Epithelial cell of proximal tubule (primary cell): ENCODE results near the gene TKT. TPM values are rescaled to one million over a fixed set of nuclear protein-coding genes. Genes with fewer than 3 reads are reported as not detected.

Source experiments
- DNase-seq: peaks from one replicate; pipeline ENCODE4 v3.0.0-alpha.2; 2011; ENCODE audit warnings: low read depth
- H3K4me3 ChIP-seq: 2 replicates; pipeline ENCODE4 v1.5.1; 2011; ENCODE audit warnings: low read depth, mild to moderate bottlenecking, low read length
- total RNA-seq: library from RNA; depleted of rRNA; stranded (reverse); fragments of >200 nt; gene quantifications from 2 replicates; pipeline ENCODE4 v1.2.3, GENCODE V29; 2015
- TF ChIP-seq, protein P1 (sequence below): conservative IDR thresholded peaks from 2 replicates; pipeline ENCODE4 v1.5.1; 2012; ENCODE audit warnings: low read depth, mild to moderate bottlenecking, low read length

Gene TKT
- total RNA-seq, 1 donor from 2014 or later, result 403 TPM

DNA sequence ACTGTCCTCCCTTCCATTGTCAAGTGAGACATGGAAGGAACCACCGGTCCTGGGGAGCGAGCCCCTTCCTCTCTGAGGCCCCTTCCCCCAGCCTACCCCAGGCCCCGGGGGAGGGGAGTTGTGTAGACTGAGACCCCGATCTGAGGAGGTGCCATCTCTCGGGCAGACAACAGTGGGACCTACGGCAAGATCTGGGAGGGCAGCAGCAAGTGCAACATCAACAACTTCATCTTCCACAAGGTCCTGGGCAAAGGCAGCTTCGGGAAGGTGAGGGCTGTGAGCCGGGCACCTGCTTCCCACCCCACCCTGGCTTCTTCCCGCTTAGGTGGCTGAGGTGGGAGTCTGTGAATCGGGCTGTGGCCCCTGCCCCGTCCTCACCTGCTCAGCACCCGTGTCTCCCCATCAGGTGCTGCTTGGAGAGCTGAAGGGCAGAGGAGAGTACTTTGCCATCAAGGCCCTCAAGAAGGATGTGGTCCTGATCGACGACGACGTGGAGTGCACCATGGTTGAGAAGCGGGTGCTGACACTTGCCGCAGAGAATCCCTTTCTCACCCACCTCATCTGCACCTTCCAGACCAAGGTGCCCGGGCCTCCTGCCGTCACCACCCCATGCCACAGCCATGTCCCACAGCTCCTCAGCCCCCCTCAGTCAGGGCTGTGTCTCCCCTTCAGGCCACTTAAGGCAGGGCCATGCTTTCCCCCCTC is 69.9 kb downstream of the TKT start:
- no peak for DNase-seq
- H3K4me3 ChIP-seq, result no peak overlapping the region
- TF ChIP-seq, protein P1, sequence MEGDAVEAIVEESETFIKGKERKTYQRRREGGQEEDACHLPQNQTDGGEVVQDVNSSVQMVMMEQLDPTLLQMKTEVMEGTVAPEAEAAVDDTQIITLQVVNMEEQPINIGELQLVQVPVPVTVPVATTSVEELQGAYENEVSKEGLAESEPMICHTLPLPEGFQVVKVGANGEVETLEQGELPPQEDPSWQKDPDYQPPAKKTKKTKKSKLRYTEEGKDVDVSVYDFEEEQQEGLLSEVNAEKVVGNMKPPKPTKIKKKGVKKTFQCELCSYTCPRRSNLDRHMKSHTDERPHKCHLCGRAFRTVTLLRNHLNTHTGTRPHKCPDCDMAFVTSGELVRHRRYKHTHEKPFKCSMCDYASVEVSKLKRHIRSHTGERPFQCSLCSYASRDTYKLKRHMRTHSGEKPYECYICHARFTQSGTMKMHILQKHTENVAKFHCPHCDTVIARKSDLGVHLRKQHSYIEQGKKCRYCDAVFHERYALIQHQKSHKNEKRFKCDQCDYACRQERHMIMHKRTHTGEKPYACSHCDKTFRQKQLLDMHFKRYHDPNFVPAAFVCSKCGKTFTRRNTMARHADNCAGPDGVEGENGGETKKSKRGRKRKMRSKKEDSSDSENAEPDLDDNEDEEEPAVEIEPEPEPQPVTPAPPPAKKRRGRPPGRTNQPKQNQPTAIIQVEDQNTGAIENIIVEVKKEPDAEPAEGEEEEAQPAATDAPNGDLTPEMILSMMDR, result no peak

- TF ChIP-seq, protein P1, result no peak
- H3K4me3 ChIP-seq, result no peak overlapping the region
- no peak for DNase-seq
Measured at GRCh38 chr3:53184701-53185100, 71.1 kb downstream of the TKT start.

- DNase-seq, result no peak
- TF ChIP-seq, protein P1, result no peak
- H3K4me3 ChIP-seq, result no peak overlapping the region
Measured at GRCh38 chr3:53183514-53183913, 72.3 kb downstream of the TKT start.

DNA sequence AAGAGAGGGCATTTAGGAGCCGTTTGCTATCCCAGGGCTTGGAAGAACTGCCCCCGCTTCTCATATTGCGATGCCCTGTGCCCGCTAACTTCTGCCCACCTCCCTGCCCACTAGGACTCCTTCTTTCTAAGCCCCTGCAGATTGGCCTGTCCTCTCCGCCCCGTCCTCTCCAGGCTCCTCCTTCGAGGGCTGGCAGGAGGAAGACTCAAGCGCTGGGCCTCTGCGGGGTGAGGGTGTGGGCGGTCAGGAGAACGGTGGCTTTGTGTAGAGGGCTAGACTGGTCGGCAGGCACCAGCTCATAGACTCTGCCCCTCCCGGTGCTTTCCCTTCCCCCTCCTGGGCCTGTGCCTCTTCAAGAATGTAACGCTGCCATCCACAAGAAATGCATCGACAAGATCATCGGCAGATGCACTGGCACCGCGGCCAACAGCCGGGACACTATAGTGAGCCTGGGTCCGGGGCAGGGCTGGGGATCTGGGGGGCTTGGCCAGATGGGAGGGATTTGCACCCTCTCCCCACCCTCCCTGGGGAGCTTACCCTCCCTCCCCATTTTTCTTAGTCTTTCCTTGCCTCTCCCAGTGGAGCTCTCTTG is 73.0 kb downstream of the TKT start:
- TF ChIP-seq, protein P1, result no peak
- no peak overlapping the region for H3K4me3 ChIP-seq
- no peak for DNase-seq

DNA sequence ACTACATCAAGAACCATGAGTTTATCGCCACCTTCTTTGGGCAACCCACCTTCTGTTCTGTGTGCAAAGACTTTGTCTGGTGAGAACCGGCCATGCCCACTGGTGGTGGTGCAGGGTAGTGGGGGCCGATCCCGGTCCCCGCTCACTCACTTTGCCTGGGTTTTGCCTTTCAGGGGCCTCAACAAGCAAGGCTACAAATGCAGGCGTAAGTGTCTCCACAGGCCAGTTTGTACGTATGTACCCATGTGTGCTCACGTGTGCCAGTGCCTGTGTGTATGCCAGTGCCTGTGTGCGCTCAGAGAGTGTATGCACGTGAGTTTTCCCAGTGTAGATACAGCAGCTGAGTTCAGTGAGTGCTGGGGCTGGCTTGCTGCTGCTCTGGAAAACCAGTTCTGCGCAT is 74.3 kb downstream of the TKT start:
- TF ChIP-seq, protein P1, result no peak
- no peak overlapping the region for H3K4me3 ChIP-seq
- no peak for DNase-seq

DNA sequence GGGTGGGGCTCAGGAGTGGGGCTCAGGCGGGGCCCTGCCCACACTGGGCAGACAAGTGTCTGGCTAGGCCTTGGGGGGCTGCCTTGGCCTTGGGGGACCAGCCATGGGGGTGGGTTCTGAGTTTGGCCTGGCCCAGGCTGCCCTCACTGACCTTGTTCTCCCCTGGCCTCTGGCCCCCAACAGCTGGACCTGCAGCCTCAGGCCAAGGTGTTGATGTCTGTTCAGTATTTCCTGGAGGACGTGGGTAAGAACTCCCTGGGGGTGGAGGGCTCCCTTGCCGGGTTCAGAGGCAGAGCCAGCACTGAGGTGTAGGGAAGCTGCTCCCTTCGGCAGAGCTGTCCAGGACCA is 74.8 kb downstream of the TKT start:
- no peak for DNase-seq
- TF ChIP-seq, protein P1, result no peak
- no peak overlapping the region for H3K4me3 ChIP-seq
